OCI-LY7 (cell line): ENCODE measurements around the gene USP46. TPM values are rescaled to one million over a fixed set of nuclear protein-coding genes. Genes with fewer than 3 reads are reported as not detected.

ENCODE experiments used
- Bru-seq: library from RNA; stranded (reverse); fragments of 400-500 nt; gene quantifications from one replicate; lab custom pipeline; 2021; lab: Mats Ljungman, UMichigan
- BruChase-seq, 2 experiments: library from RNA; stranded (reverse); fragments of 400-500 nt; gene quantifications; one replicate each; lab custom pipeline; 2021; lab: Mats Ljungman, UMichigan
- BruUV-seq: library from RNA; stranded (reverse); fragments of 400-500 nt; replicated peaks from 2 replicates; lab custom pipeline; 2021; lab: Mats Ljungman, UMichigan
- CTCF ChIA-PET: fragments of 300-600 bp; sonication (Branson Sonifier 250); formaldehyde crosslinking; loops from one replicate; lab custom pipeline; 2022; ENCODE audit warnings: antibody characterized with exemption; ENCODE audit not compliant: unreplicated experiment; lab: Charles Lee
- POLR2A ChIA-PET: fragments of 300-600 bp; sonication (Branson Sonifier 250); formaldehyde crosslinking; loops from one replicate; lab custom pipeline; 2022; ENCODE audit warnings: antibody characterized with exemption; lab: Charles Lee
- DNase-seq: peaks from one replicate; pipeline ENCODE4 v3.0.0-alpha.2; 2015; ENCODE audit warnings: low spot score
- H2AFZ ChIP-seq: fragments of 200-600 bp; sonication (generic), shearing (Covaris generic); 2 replicates; pipeline ENCODE4 v1.6.1; 2014; ENCODE audit warnings: mild to moderate bottlenecking, antibody characterized with exemption, low read length, moderate library complexity
- H3K27ac ChIP-seq: fragments of 200-600 bp; sonication (generic); 2 replicates; pipeline ENCODE4 v1.5.1; 2014; ENCODE audit warnings: mixed run types, low read depth, mild to moderate bottlenecking, moderate library complexity, low read length, inconsistent platforms; ENCODE audit not compliant: poor library complexity, severe bottlenecking
- H3K36me3 ChIP-seq: fragments of 200-600 bp; sonication (generic); 2 replicates; pipeline ENCODE4 v1.6.1; 2014; ENCODE audit warnings: mild to moderate bottlenecking, antibody characterized with exemption, low read length, moderate library complexity, mixed read lengths; ENCODE audit not compliant: insufficient read depth
- H3K4me1 ChIP-seq: fragments of 200-600 bp; sonication (generic); 2 replicates; pipeline ENCODE4 v1.5.1; 2014; ENCODE audit warnings: mild to moderate bottlenecking, low read length; ENCODE audit not compliant: insufficient read depth, poor library complexity, severe bottlenecking
- H3K4me2 ChIP-seq: fragments of 200-600 bp; sonication (generic); 2 replicates; pipeline ENCODE4 v1.6.1; 2014; ENCODE audit warnings: mild to moderate bottlenecking, low read length
- H3K4me3 ChIP-seq: fragments of 200-600 bp; sonication (generic); 2 replicates; pipeline ENCODE4 v1.5.1; 2014; ENCODE audit warnings: mild to moderate bottlenecking, low read depth, low read length; ENCODE audit not compliant: poor library complexity, severe bottlenecking
- H3K79me2 ChIP-seq: fragments of 200-600 bp; sonication (generic); 2 replicates; pipeline ENCODE4 v1.6.1; 2016; ENCODE audit warnings: low read depth, mild to moderate bottlenecking, low read length, moderate library complexity, mixed read lengths; ENCODE audit not compliant: insufficient read depth
- H3K9me2 ChIP-seq: fragments of 200-600 bp; sonication (generic); 2 replicates; pipeline ENCODE4 v1.6.1; 2016; ENCODE audit warnings: mild to moderate bottlenecking, low read length, mixed read lengths; ENCODE audit not compliant: insufficient read depth
- H3K9me3 ChIP-seq: fragments of 200-600 bp; sonication (generic); 2 replicates; pipeline ENCODE4 v1.6.1; 2014; ENCODE audit warnings: mild to moderate bottlenecking, mixed run types, low read length, mixed read lengths
- H4K20me1 ChIP-seq: fragments of 200-600 bp; sonication (generic); 2 replicates; pipeline ENCODE4 v1.6.1; 2014; ENCODE audit warnings: mild to moderate bottlenecking, antibody characterized with exemption, low read length, moderate library complexity, mixed read lengths; ENCODE audit not compliant: insufficient read depth
- CTCF ChIP-seq: fragments of 200-600 bp; sonication (generic); conservative IDR thresholded peaks from 2 replicates; pipeline ENCODE4 v1.5.1; 2014; ENCODE audit warnings: mild to moderate bottlenecking, antibody characterized with exemption, low read length, moderate library complexity, mixed read lengths
- EZH2phosphoT487 ChIP-seq: fragments of 200-600 bp; sonication (generic); IDR thresholded peaks from 2 replicates; pipeline ENCODE4 v1.6.1; 2018; ENCODE audit warnings: low read depth, borderline replicate concordance, mild to moderate bottlenecking, mixed run types, antibody characterized with exemption, low read length, moderate library complexity, mixed read lengths
- intact Hi-C: fragments of 100-400 bp; cut with micrococcal nuclease; formaldehyde crosslinking; loops from one replicate; pipeline ENCODE4 v1.10.0; 2022; ENCODE audit not compliant: unreplicated experiment
- long read RNA-seq: library from polyadenylated mRNA; stranded (forward); transcript quantifications from one replicate; pipeline ENCODE4 v2.0.0, GENCODE V29; 2022
- total RNA-seq, 2 experiments: library from RNA; depleted of rRNA in 1 of 2; stranded (reverse); fragments of >200 nt in 1 of 2; shearing (Covaris generic) in 1 of 2; gene quantifications; 2 replicates each; pipeline ENCODE4 v1.2.3, GENCODE V29; 2014 to 2022

Gene USP46
- total RNA-seq (2014; rRNA removed; shearing (Covaris generic)) = 5.4 and 5.8 TPM in 2 replicates
- 15.5 and 15.8 TPM in 2 replicates for total RNA-seq (2022)
- percentile 72 among the genes with signal in this experiment for Bru-seq, nascent RNA
- BruChase-seq, experiment 1, labeled RNA remaining after a 6-hour chase = percentile 62 among the genes with signal in this experiment
- BruChase-seq, experiment 2, labeled RNA remaining after a 2-hour chase = percentile 73 among the genes with signal in this experiment
- long read RNA-seq, full-length matches to known transcripts = 10 of 14 reads
- long read RNA-seq, partial matches to known transcripts = 0 of 14 reads
- long read RNA-seq, other reads (novel, unspliced or antisense) = 4 of 14 reads

GRCh38 chr4:52659001-52659721 is at the start of gene USP46:
USP46 (minus strand) TSS chr4:52659301; CDS start chr4:52659150, 151 bp downstream.
- peaks cover 22% of the 10 kb centered on the region for H3K36me3 ChIP-seq
- peaks cover 6% of the 10 kb centered on the region; the same call in 1 of the 2 replicates for H3K79me2 ChIP-seq
- no TSS peak for BruUV-seq
- H3K4me3 ChIP-seq = peak within 1 kb of the TSS; percentile 92
- CTCF ChIA-PET = interaction anchor here (1.1 kb wide), 1 partner anchor 113 kb away, joined by 3 read pairs; no protein-coding TSS in a partner anchor
- H3K4me2 ChIP-seq = peak within 1 kb of the TSS; percentile 83
- H3K9me3 ChIP-seq = peaks cover 13% of the 10 kb centered on the region; the same call in 1 of the 2 replicates
- DNase-seq = peak; percentile 72
- peak within 1 kb of the TSS; percentile 95 for H2AFZ ChIP-seq
- peak within 1 kb of the TSS; percentile 52 for H3K27ac ChIP-seq
- no peaks in the 10 kb centered on the region for H3K9me2 ChIP-seq
- TF ChIP-seq CTCF (no peak), EZH2phosphoT487 (no peak)
- no peaks in the 10 kb centered on the region for H4K20me1 ChIP-seq
- POLR2A ChIA-PET = interaction anchor here (0.5 to 2.6 kb wide), 3 partner anchors 11 to 300 kb away, joined by 3 to 19 read pairs (median 8); no protein-coding TSS in a partner anchor
- intact Hi-C loops = loop anchor here (1.0 to 2.0 kb wide), 2 partner anchors 54 to 63 kb away; no protein-coding TSS in a partner anchor
- H3K4me1 ChIP-seq = peaks cover 21% of the 10 kb centered on the region

- ChIA-PET CTCF (no interaction called here), POLR2A (interaction anchor here (1.1 kb wide), 1 partner anchor 8 kb away, joined by 4 read pairs; no protein-coding TSS in a partner anchor)
- TF ChIP-seq EZH2phosphoT487 (no peak), CTCF (no peak)
- Histone ChIP-seq H3K9me3 (no peaks in the 10 kb centered on the region), H3K27ac (no peak overlapping the region), H3K79me2 (no peaks in the 10 kb centered on the region), H3K9me2 (no peaks in the 10 kb centered on the region), H3K4me3 (no peak overlapping the region), H3K4me2 (no peak overlapping the region), H4K20me1 (no peaks in the 10 kb centered on the region), H3K4me1 (peaks cover 43% of the 10 kb centered on the region), H2AFZ (no peak overlapping the region), H3K36me3 (no peaks in the 10 kb centered on the region)
- intact Hi-C loops = no loop called here
- DNase-seq = no peak
- BruUV-seq = no TSS peak
Observed at GRCh38 chr4:52704661-52705060, 45.6 kb upstream of the USP46 start.
